Activated B cell treated with CpG ODN at 0.5 μM for 24 hours (primary cell): Measurements from ENCODE around the gene DCHS1. TPM values are rescaled to one million over a fixed set of nuclear protein-coding genes. Genes with fewer than 3 reads are reported as not detected.

Experiments
- ATAC-seq: fragments of 200-7000 bp; cut with Tn5 transposase; one replicate; pipeline ENCODE4 v1.10.0; 2021; ENCODE audit warnings: low read depth, mild to moderate bottlenecking, moderate library complexity
- CTCF ChIA-PET: fragments of 350-600 bp; sonication (Branson Sonifier 250); formaldehyde crosslinking; loops from one replicate; lab custom pipeline; 2021; ENCODE audit warnings: antibody characterized with exemption; lab: Charles Lee
- POLR2A ChIA-PET: fragments of 350-600 bp; sonication (Branson Sonifier 250); formaldehyde crosslinking; loops from one replicate; lab custom pipeline; 2021; ENCODE audit warnings: antibody characterized with exemption; lab: Charles Lee
- DNase-seq: peaks from one replicate; pipeline ENCODE4 v3.0.0; 2022
- H3K27ac Mint-ChIP-seq: one replicate; pipeline ENCODE4 v1.8.0; 2020; ENCODE audit warnings: mixed read lengths
- H3K27me3 Mint-ChIP-seq: one replicate; pipeline ENCODE4 v1.8.0; 2021; ENCODE audit warnings: mixed read lengths
- H3K36me3 Mint-ChIP-seq: one replicate; pipeline ENCODE4 v1.8.0; 2021; ENCODE audit warnings: low read depth, mixed read lengths
- H3K4me1 Mint-ChIP-seq: one replicate; pipeline ENCODE4 v1.8.0; 2021; ENCODE audit warnings: mixed read lengths
- H3K4me3 Mint-ChIP-seq: one replicate; pipeline ENCODE4 v1.8.0; 2020; ENCODE audit warnings: mild to moderate bottlenecking, mixed read lengths
- H3K9me3 Mint-ChIP-seq: one replicate; pipeline ENCODE4 v1.8.0; 2020; ENCODE audit warnings: mixed read lengths
- CTCF ChIP-seq: fragments of 200-600 bp; IDR thresholded peaks from one replicate; pipeline ENCODE4 v1.8.0; 2022; ENCODE audit warnings: antibody characterized with exemption, mild to moderate bottlenecking
- intact Hi-C: fragments of 100-400 bp; cut with micrococcal nuclease; formaldehyde crosslinking; loops from one replicate; pipeline ENCODE4 v1.15.1; 2024
- total RNA-seq: library from RNA; stranded (reverse); gene quantifications from 2 replicates; pipeline ENCODE4 v1.2.3, GENCODE V29; 2022

The DCHS1 gene
- total RNA-seq, 1 donor from 2014 or later: 0.22 TPM

- CTCF ChIA-PET: no interaction called here
- POLR2A ChIA-PET: no interaction called here
- no peak for TF ChIP-seq CTCF
- intact Hi-C loops: no loop called here
- no peaks in the 10 kb centered on the region for H3K4me1 Mint-ChIP-seq
- no peak overlapping the region for H3K4me3 Mint-ChIP-seq
- peaks cover 47% of the 10 kb centered on the region for H3K36me3 Mint-ChIP-seq
- no peak for ATAC-seq
- H3K27me3 Mint-ChIP-seq: no peaks in the 10 kb centered on the region
- DNase-seq: no peak
- H3K27ac Mint-ChIP-seq: no peak overlapping the region
- peaks cover 16% of the 10 kb centered on the region for H3K9me3 Mint-ChIP-seq
These were observed 68.9 kb downstream of the DCHS1 start for GRCh38 chr11:6586434-6587359.

GRCh38 chr11:6584528-6584927 lies 71.1 kb downstream of the DCHS1 start:
- CTCF ChIA-PET: no interaction called here
- Mint-ChIP-seq H3K4me1 (no peaks in the 10 kb centered on the region), H3K27me3 (no peaks in the 10 kb centered on the region), H3K36me3 (peaks cover 38% of the 10 kb centered on the region), H3K27ac (no peak overlapping the region), H3K9me3 (peaks cover 16% of the 10 kb centered on the region), H3K4me3 (no peak overlapping the region)
- ATAC-seq (no peak), DNase-seq (no peak)
- intact Hi-C loops: no loop called here
- no peak for TF ChIP-seq CTCF
- POLR2A ChIA-PET: interaction anchor here (1.0 kb wide), 1 partner anchor 69 kb away, joined by 3 read pairs; no protein-coding TSS in a partner anchor

GRCh38 chr11:6583584-6583983 lies 72.0 kb downstream of the DCHS1 start:
- no peak for ATAC-seq
- no peak for DNase-seq
- TF ChIP-seq CTCF: no peak
- H3K4me1 Mint-ChIP-seq: no peaks in the 10 kb centered on the region
- peaks cover 16% of the 10 kb centered on the region for H3K9me3 Mint-ChIP-seq
- no peak overlapping the region for H3K4me3 Mint-ChIP-seq
- no peaks in the 10 kb centered on the region for H3K27me3 Mint-ChIP-seq
- POLR2A ChIA-PET: interaction anchor here (1.0 kb wide), 1 partner anchor 70 kb away, joined by 3 read pairs; no protein-coding TSS in a partner anchor
- intact Hi-C loops: no loop called here
- H3K36me3 Mint-ChIP-seq: peaks cover 33% of the 10 kb centered on the region
- H3K27ac Mint-ChIP-seq: no peak overlapping the region
- CTCF ChIA-PET: no interaction called here

GRCh38 chr11:6579681-6580080 lies 75.9 kb downstream of the DCHS1 start:
- Mint-ChIP-seq H3K4me1 (no peaks in the 10 kb centered on the region), H3K27ac (no peak overlapping the region), H3K36me3 (peaks cover 25% of the 10 kb centered on the region), H3K9me3 (peaks cover 14% of the 10 kb centered on the region), H3K4me3 (no peak overlapping the region), H3K27me3 (no peaks in the 10 kb centered on the region)
- CTCF ChIA-PET: no interaction called here
- DNase-seq (no peak), ATAC-seq (no peak)
- TF ChIP-seq CTCF: no peak
- POLR2A ChIA-PET: no interaction called here
- intact Hi-C loops: no loop called here

GRCh38 chr11:6578134-6578533 lies 77.5 kb downstream of the DCHS1 start:
- ChIA-PET POLR2A (no interaction called here), CTCF (no interaction called here)
- intact Hi-C loops: no loop called here
- no peak for TF ChIP-seq CTCF
- no peaks in the 10 kb centered on the region for H3K4me1 Mint-ChIP-seq
- no peak for DNase-seq
- H3K4me3 Mint-ChIP-seq: no peak overlapping the region
- H3K9me3 Mint-ChIP-seq: peaks cover 2% of the 10 kb centered on the region
- no peak for ATAC-seq
- no peak overlapping the region for H3K27ac Mint-ChIP-seq
- no peaks in the 10 kb centered on the region for H3K27me3 Mint-ChIP-seq
- peaks cover 12% of the 10 kb centered on the region for H3K36me3 Mint-ChIP-seq
